Mucosa of stomach (tissue), 1 donor: ENCODE data around the gene MEIS1.

Experiments
- H3K27me3 ChIP-seq: one replicate; pipeline ENCODE4 v1.7.0; 2013; ENCODE audit warnings: mild to moderate bottlenecking, low read length; ENCODE audit not compliant: control insufficient read depth, insufficient read depth
- H3K36me3 ChIP-seq: one replicate; pipeline ENCODE4 v1.7.0; 2013; ENCODE audit warnings: low read length; ENCODE audit not compliant: control insufficient read depth, insufficient read depth
- H3K4me1 ChIP-seq: one replicate; pipeline ENCODE4 v1.7.0; 2013; ENCODE audit warnings: mild to moderate bottlenecking, low read length; ENCODE audit not compliant: control insufficient read depth, insufficient read depth
- H3K4me3 ChIP-seq: one replicate; pipeline ENCODE4 v1.7.0; 2013; ENCODE audit warnings: low read length
- H3K9ac ChIP-seq: one replicate; pipeline ENCODE4 v1.7.0; 2013; ENCODE audit warnings: mild to moderate bottlenecking, low read length, moderate library complexity
- H3K9me3 ChIP-seq: one replicate; pipeline ENCODE4 v1.7.0; 2013; ENCODE audit warnings: mild to moderate bottlenecking, low read length, moderate library complexity; ENCODE audit not compliant: control insufficient read depth
- donor health status: Pancreatic carcinoma.

Gene MEIS1

DNA sequence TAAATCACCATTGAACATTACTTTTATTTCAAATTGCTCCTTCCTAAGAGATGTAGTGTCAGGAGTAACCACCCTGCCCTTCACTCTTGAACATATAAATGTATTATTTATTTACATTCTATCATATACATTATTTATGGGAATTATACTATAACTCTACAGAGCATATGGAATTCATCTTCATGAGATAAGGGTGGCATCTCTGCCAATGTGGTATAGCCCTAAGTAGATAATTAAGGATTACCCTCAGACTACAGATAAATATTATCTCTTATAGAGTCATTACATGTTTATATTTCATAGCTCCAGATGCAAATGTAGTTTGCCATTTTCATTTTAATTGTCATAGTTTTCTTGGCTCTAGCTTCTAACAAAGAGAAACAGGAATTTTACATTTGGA, 17.3 kb downstream of the MEIS1 start:
- Histone ChIP-seq H3K4me3 (no peak overlapping the region), H3K27me3 (no peaks in the 10 kb centered on the region), H3K9me3 (no peaks in the 10 kb centered on the region), H3K36me3 (no peaks in the 10 kb centered on the region), H3K9ac (no peak overlapping the region), H3K4me1 (peaks cover under 1% of the 10 kb centered on the region)

- Histone ChIP-seq H3K4me3 (no peak overlapping the region), H3K27me3 (no peaks in the 10 kb centered on the region), H3K9me3 (no peaks in the 10 kb centered on the region), H3K9ac (no peak overlapping the region), H3K36me3 (no peaks in the 10 kb centered on the region), H3K4me1 (no peaks in the 10 kb centered on the region)
Measured at GRCh38 chr2:66452917-66453316, 18.0 kb downstream of the MEIS1 start.

DNA sequence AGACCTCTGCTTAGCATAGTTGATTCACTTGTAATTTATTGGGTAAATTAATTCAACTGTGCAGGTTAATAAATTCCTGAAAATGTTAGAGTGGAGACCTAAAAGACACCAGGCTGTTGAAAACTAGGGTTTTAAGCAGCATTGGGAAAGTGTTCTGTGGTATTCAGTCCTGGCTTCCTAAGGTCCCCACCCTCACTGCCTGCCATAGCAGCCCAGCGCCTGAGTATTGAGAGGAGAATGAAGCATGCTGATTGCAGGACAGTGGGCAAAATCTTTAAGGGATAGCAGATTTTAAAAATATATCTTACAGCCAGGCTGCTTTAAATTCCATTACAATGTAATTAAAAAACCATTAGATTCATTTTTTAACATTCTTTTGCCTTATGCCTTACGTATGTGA, 20.6 kb downstream of the MEIS1 start:
- Histone ChIP-seq H3K9me3 (no peaks in the 10 kb centered on the region), H3K36me3 (no peaks in the 10 kb centered on the region), H3K9ac (no peak overlapping the region), H3K4me3 (no peak overlapping the region), H3K4me1 (no peaks in the 10 kb centered on the region), H3K27me3 (no peaks in the 10 kb centered on the region)

DNA sequence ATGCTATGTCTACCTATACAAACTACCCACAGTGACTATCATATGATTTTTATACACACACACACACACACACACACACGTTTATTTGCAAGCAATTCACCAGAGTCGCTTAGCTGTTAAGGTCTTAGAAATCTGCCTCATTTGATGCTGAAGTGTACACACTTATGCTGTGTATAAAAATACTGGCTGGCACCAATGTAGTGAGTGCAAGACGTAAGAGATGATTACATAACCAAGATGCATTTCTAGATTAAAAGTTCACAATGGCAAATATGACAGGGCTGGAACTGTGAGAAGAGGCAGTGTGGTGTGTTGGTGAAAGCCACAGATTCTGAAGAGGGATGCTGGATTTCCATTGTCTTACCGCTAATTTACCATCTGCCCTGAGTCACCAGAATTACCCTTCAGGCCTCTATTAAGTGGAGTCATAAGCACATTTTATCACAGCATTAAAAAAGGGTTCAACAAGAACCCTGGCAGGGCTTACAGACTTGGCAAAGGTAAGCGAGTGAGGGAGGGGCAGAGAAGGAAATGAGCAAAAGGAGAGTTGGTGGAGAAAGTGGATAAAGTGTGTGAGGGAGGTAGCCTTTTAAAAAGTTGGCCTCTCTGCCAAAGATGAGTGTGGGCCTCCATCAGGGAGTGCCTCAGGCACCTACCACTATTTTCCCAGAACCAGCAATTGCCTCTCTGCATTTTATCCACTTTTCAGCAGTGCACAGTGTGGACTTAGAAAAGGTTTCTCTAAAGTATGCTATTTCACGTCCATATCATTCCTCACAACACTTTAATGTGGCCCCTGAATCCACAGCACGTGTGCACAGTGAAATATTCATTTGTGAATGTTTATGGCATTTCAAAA, 21.5 kb downstream of the MEIS1 start:
- H3K9me3 ChIP-seq: no peaks in the 10 kb centered on the region
- H3K36me3 ChIP-seq: no peaks in the 10 kb centered on the region
- no peak overlapping the region for H3K9ac ChIP-seq
- H3K4me3 ChIP-seq: no peak overlapping the region
- H3K27me3 ChIP-seq: no peaks in the 10 kb centered on the region
- peaks cover 3% of the 10 kb centered on the region for H3K4me1 ChIP-seq

GRCh38 chr2:66457545-66457944, 22.6 kb downstream of the MEIS1 start:
- no peaks in the 10 kb centered on the region for H3K9me3 ChIP-seq
- H3K9ac ChIP-seq: no peak overlapping the region
- no peaks in the 10 kb centered on the region for H3K36me3 ChIP-seq
- H3K4me3 ChIP-seq: no peak overlapping the region
- H3K27me3 ChIP-seq: no peaks in the 10 kb centered on the region
- H3K4me1 ChIP-seq: peaks cover 11% of the 10 kb centered on the region

DNA sequence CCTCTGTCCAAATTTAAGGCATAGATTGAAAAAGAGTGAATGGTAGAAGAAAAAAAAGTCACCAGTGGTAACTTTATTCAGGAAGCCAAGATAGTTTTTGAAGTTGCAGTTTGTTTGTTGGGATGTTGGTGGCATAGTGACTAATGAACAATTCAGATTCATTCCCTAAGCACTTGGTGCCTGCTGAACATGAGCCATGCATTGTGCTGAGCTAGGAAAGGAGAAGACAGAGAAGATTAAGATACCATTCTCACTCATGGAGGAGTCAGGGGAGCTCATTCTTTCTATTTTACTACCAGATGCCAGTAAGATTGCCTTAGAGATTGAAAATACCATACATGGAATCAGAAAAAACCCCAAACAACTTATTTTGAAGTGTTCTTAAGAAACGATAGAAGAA, 25.1 kb downstream of the MEIS1 start:
- H3K36me3 ChIP-seq: no peaks in the 10 kb centered on the region
- H3K27me3 ChIP-seq: no peaks in the 10 kb centered on the region
- peaks cover 24% of the 10 kb centered on the region for H3K4me1 ChIP-seq
- H3K9ac ChIP-seq: no peak overlapping the region
- H3K9me3 ChIP-seq: no peaks in the 10 kb centered on the region
- no peak overlapping the region for H3K4me3 ChIP-seq

DNA sequence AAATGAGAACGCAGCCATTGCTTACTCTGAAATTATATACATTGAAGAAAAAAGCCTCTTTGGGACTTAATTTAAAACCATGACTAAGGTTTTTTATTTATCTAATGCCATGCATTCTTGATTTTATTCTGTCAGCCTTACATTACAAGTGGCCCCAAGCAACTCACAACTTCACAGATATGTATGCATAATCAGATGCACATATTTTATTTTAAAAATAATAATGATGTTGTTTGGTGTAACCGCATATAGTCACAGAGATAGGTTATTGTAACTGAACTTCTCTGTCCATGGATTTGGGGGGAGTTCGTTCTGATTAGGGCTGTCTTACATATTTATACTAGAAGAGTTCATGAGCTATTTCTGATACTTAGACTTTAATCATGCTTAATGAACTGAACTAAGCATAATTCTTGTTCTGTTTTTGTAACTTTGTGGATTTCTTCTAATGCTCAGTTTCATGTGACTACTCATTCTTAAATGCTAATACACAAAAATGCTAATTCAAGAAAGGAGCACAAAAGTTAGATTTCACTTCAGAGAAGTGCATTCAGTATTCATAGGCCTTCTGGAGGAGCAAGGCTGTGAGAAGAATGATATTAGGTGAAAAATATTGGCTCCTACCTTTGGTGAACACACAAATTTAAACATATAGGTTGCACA, 26.2 kb downstream of the MEIS1 start:
- peaks cover 34% of the 10 kb centered on the region for H3K4me1 ChIP-seq
- H3K36me3 ChIP-seq: no peaks in the 10 kb centered on the region
- H3K4me3 ChIP-seq: no peak overlapping the region
- no peaks in the 10 kb centered on the region for H3K9me3 ChIP-seq
- no peaks in the 10 kb centered on the region for H3K27me3 ChIP-seq
- no peak overlapping the region for H3K9ac ChIP-seq

DNA sequence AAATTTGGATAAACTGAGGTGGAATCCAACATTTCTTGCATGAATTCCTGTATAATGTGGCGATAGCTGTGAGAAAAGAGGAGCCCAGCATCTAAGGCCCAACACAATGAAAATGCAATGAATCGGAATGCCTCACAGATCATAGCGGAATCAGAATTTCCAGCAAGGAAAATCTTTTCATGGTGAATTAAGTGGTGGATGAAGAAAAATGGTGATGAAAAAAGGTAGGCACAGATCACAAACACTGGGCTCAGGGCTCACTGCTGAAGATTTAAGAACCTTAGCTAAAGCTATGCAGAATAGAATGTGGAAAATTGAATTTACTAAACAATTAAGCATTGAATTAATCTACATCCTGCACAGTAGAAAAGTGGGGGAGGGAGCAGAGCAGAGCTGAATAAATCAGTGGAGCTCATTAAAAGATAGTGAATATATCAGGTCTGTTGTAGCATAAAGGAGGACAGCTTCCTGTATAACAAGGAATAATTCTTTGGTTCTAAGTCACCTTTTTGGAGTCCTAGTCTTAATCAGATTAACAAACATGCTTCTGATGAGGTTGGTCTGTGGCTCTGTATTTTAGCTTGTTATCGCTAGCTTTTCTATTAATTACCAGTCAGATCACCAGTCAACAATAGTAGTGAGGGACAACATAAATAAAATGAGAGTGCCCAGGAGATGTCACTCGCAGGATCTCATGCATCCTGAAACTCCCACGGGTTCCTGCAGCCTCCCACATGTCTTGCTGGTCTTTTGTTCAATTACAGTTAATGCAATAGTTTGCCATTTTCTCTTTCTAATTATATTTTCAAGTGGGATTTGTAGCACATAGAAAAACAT, 27.0 kb downstream of the MEIS1 start:
- Histone ChIP-seq H3K27me3 (no peaks in the 10 kb centered on the region), H3K9me3 (no peaks in the 10 kb centered on the region), H3K36me3 (no peaks in the 10 kb centered on the region), H3K4me1 (peaks cover 41% of the 10 kb centered on the region), H3K4me3 (no peak overlapping the region), H3K9ac (no peak overlapping the region)

GRCh38 chr2:66462501-66462825, 27.5 kb downstream of the MEIS1 start:
- Histone ChIP-seq H3K4me1 (peaks cover 41% of the 10 kb centered on the region), H3K9ac (no peak overlapping the region), H3K36me3 (no peaks in the 10 kb centered on the region), H3K27me3 (no peaks in the 10 kb centered on the region), H3K4me3 (no peak overlapping the region), H3K9me3 (no peaks in the 10 kb centered on the region)

DNA sequence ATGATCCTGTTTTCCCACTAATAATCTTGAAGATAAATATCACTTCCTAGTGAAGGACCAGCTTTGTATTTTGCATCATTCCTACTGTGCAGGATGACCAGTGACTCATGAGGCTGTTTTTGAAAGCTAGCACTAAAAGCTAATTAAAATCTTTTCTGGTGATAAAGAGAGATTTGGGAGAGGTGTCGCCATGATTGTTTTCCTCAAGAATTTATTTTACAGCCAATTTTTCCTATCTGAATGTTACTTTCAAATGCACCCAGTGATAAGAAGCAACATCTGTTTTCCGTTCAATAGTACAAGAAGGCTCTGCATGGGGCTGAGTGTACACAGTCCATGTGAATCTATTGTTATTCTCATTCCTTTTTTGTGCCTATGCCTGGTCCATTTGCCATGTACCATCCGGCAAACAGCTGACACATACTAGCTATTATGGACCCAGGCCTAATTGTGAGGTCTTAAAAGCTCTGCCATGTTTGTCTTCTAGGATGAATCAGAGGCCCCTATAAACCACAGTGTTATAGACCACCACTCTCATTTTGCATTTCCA, 28.4 kb downstream of the MEIS1 start:
- peaks cover 49% of the 10 kb centered on the region for H3K4me1 ChIP-seq
- H3K27me3 ChIP-seq: no peaks in the 10 kb centered on the region
- no peaks in the 10 kb centered on the region for H3K9me3 ChIP-seq
- H3K4me3 ChIP-seq: no peak overlapping the region
- H3K36me3 ChIP-seq: no peaks in the 10 kb centered on the region
- H3K9ac ChIP-seq: no peak overlapping the region

GRCh38 chr2:66464930-66465637, 30.2 kb downstream of the MEIS1 start:
- H3K36me3 ChIP-seq: no peaks in the 10 kb centered on the region
- H3K4me1 ChIP-seq: peaks cover 64% of the 10 kb centered on the region
- no peaks in the 10 kb centered on the region for H3K27me3 ChIP-seq

More at GRCh38 chr2:66464930-66465637, 30.2 kb downstream of the MEIS1 start:
- Histone ChIP-seq H3K9me3 (no peaks in the 10 kb centered on the region), H3K9ac (no peak overlapping the region), H3K4me3 (no peak overlapping the region)
